Dedifferentiated amniotic fluid mesenchymal stem cell (primary cell): ENCODE results near the gene UBXN11.

Source experiments
- DNase-seq: peaks from one replicate; pipeline ENCODE4 v3.0.0-alpha.2; 2016; ENCODE audit errors: extremely low spot score

Gene UBXN11, protein sequence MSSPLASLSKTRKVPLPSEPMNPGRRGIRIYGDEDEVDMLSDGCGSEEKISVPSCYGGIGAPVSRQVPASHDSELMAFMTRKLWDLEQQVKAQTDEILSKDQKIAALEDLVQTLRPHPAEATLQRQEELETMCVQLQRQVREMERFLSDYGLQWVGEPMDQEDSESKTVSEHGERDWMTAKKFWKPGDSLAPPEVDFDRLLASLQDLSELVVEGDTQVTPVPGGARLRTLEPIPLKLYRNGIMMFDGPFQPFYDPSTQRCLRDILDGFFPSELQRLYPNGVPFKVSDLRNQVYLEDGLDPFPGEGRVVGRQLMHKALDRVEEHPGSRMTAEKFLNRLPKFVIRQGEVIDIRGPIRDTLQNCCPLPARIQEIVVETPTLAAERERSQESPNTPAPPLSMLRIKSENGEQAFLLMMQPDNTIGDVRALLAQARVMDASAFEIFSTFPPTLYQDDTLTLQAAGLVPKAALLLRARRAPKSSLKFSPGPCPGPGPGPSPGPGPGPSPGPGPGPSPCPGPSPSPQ

DNA sequence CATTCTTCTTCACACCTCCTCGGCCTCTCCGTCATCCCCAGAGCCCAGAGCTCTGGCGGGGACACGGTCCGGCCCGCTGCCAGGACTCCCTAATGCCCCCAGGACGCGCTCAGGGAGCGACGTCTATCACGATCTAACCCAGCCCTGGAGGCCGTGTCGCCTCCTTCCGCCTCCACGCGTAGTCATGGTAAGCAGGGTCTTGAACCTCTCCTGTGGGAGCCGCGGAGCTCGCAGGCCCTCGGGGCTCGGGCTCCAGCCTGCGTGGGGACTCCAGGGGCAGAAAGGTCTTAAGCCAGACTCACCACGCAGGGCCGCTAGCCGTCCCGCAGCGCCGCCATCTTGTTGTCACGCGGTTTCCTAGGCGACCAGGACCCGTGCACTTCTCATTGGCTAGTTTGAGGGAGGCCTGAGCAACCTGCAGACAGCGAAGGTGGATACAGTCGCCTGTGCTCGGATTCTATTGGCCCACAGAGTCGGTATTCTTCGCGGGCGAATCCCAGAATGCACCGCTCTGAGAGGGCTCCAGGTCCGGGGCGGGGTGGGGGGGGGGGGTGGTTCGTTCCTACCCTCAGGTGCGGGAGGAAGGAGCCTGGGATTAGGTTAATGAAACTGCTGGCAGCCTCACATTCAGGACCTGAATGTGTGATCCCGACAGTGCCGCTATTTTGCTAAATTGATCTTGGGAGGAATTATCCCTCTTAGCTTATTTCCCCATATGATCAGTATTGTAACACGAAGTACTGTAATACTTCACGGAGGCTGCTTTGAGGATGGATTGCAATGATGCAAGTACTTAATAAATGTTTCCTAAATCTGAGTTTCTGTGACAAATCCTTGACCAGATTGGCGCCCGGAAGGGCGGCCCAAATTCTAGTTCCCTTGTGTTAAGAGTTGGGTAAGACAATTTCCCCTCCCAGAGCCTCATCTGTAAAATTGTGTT is at the start of gene UBXN11:
Gene UBXN11, minus strand, starts transcription at position 347 of the 940 bp plus-strand sequence. CDS start 3,753 bp downstream, outside the sequence.
- peak; percentile 80 for DNase-seq

DNA sequence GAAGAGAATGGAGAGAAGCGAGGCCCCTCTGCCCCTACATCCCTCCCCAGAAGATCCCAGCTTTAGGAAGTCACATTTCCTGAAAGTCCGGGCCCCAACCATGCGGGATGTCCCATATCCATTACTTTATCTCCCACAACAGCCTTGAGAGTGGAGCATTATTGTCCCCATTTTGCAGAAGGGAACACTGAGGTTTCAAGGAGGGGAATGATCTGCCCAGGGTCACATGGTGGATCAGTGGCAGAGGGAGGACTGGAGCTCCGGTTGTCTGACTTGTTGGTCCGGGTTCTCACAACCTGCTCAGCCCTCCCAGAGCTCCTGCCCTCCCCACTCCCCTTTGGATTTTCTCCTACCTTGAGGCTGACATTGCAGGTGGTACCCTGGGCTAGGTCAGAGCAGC is 49.7 kb upstream of the UBXN11 start:
- no peak for DNase-seq

GRCh38 chr1:26354972-26355371 is 48.5 kb upstream of the UBXN11 start:
- no peak for DNase-seq

- no peak for DNase-seq
Measured at GRCh38 chr1:26353976-26354820, 47.8 kb upstream of the UBXN11 start, which contains the start of gene CRYBG2. CRYBG2 (minus strand) TSS chr1:26354130; CDS start chr1:26346657, 7,473 bp downstream.

GRCh38 chr1:26353210-26353859 is 46.9 kb upstream of the UBXN11 start:
- no peak for DNase-seq

DNA sequence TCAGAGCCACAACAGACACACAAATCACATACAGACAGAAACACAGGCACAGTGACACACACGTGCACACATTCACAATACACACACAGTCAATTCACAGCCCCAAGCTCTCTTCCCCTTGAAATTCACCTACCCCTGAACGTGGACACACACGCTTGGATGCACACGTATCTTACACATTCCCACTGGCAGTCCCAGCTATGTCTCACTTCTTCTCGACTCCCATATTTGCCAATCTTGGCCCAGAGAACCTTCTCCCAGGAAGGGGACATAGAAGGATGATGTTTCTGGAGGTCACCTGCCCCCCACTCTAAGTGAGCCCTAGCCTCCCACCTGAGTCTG is 45.9 kb upstream of the UBXN11 start:
- DNase-seq, result no peak

GRCh38 chr1:26351590-26352337 is 45.3 kb upstream of the UBXN11 start:
- DNase-seq, result no peak

GRCh38 chr1:26350701-26351589 is 44.5 kb upstream of the UBXN11 start:
- DNase-seq, result no peak

GRCh38 chr1:26350343-26350700 is 43.9 kb upstream of the UBXN11 start:
- no peak for DNase-seq

DNA sequence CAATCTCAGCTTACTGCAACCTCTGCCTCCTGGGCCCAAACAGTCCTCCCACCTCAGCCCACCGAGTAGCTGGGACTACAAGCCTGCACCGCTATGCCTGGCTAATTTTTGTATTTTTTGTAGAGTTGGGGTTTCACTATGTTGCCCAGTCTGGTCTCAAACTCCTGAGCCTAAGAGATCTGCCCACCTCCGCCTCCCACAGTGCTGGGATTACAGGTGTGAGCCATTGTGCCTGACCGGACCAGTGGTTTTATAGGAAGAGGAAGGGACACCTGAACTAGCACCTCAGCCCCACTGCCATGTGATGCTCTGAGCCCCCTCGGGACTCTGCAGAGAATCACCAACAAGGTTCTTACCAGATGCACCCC is 43.4 kb upstream of the UBXN11 start:
- DNase-seq, result no peak

DNA sequence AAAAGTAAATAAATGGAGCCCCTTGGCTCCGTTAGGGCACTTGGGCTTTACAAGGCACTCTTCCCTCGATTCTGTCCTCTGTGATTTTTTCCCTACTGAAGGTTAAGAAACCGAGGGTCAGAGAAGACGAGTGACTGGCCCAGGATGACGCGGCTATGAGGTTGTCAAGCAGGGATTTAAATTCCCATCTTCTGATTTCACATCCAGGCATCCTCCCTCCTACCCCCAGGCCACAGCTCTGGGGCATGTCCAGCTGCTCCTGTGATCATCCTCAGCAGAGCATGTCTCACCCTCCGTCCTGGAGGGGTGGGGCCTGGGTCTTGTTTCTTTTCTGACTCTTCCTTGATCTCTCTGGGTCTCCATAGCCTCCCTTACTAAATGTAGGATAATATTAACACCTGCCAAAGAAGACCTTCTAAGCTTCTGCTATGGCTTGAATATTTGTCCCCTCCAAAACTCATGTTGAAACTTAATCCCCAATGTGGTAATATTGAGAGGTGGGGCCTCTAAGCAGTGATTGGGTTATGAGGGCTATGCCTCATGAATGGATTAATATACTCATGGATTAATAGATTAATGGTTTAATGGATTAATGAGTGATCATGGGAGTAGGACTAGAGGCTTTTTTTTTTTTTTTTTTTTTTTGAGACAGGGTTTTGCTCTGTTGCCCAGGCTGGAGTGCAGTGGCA is 42.9 kb upstream of the UBXN11 start:
- no peak for DNase-seq

DNA sequence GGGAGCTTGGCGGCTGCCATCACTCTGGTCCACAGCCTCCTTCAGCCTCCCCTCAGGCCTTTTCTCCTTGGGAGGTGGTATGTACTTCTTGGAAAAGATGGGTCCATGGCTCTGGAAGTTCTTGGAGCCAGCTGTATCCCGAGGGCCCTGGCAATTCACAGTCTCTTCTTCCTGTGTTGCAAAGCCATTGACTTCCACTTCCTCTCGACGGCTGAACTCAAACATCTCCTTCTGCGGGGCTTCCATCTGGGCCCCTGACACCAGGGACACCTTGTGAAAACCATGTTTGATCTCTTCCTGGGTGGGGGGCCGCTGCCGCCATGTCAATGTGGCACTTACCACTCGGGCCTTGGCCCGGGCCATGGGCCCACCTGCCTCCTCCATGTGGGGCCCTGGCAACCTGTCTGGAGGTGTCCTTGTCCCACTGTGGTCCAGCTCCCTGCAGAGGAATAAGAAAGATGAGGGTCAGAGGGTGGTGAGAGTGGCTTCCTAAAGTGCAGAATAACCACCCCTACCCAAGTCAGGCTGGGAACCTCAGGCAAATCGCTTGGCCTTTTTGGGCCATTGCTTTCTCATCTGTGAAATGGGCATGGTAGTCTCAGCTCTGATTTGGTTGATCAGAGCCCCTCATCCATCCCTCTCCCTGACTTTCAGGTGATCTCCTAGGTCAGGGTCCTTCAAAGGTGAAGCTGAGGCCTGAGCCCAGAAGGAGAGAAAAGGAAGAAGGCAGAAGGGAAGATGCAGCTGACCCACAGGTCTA is 40.0 kb upstream of the UBXN11 start:
- no peak for DNase-seq

DNA sequence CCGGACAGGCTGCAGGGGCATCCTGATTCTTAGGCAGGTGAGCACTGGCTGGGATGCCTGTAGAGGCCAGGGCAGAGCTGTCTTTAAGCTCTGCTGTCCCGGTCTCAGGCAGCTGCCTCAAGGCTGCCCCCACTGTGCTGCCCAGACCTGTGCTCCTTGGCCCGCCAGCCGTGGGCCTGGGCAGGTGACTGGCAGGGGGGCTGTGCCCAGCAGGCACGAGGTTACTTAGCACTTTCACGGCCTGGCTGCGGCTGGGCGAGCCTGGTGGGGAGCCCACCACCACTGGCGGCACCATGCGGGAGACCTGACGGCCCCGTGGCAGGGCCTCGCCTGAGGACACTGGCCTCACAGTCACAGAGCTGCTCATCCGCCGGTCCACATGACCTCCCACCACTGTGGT is 39.3 kb upstream of the UBXN11 start:
- DNase-seq, result no peak

- DNase-seq, result no peak
Measured at GRCh38 chr1:26344147-26344920, 37.9 kb upstream of the UBXN11 start.

DNA sequence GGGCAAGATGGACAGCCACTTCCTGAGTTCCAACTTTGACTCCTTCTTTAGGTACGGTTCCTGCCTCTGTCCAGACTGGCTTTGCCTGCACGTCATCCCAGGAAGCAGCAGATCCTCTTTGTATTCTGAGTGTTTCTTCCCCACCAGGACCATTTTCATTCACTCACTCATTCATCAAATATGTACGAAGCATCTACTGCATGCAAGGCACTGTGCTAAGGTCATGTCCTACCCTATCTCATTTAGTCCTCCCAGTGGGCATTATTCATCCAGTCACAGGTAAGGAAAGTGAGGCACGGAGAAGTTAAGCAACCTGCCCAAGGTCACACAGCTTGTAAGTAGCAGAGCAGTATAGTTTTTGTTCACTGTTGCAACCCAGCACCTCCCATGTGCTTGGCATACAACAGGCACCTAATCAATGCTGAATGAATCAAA is 33.6 kb upstream of the UBXN11 start:
- no peak for DNase-seq

DNA sequence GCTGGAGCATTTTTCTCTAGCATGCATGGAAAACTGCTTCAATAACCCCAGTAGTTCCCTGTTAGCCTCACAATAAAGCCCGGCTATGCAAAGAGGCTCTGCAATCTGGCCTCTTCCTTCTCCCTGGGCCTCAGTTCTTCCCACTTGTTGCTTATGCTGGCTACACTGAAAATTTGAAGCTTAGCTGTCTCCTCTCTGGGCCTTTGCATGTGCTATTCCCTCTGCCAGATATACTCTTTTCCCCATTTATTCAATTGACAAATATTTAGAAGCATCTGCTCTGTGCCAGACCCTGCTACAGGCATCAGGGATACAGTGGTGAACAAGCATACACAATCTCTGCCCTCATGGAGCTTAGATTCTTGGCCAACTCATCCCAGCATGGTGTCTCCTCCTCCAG is 32.2 kb upstream of the UBXN11 start:
- no peak for DNase-seq

DNA sequence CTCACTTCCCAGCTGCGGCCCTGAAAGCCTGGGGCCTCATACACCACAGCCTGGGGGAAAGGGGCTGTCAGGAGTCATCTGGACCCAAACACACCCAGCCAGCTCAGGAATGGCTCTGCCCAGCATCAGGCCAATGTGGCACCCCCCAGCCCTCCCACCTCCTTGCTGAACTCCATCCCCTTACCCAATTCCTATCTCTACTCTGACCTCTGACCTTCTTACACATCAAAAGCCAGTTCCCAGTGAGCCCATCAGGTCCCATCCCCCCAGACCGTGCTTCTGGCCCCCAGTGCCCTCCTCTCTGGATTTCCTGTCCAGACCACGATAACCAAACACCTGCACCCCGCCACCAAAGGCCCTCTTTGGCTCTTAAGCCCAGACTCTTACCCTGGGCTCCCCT is 31.2 kb upstream of the UBXN11 start:
- DNase-seq, result no peak
